Neutrophil (primary cell): Measurements from ENCODE around the gene DNAJC15.
"Not testable (repeated sequence)": the region's sequence is repeated elsewhere in the genome, so short reads cannot be mapped to it uniquely, and the experiment has no call there.

Experiments used
- H3K27ac ChIP-seq: fragments of 200-600 bp; sonication (generic); 2 replicates; pipeline ENCODE4 v1.5.1; 2016; ENCODE audit warnings: mild to moderate bottlenecking, moderate library complexity
- H3K27me3 ChIP-seq: fragments of 200-600 bp; sonication (generic); 2 replicates; pipeline ENCODE4 v1.6.0; 2016; ENCODE audit warnings: mild to moderate bottlenecking
- H3K36me3 ChIP-seq: fragments of 200-600 bp; sonication (generic); 2 replicates; pipeline ENCODE4 v1.5.1; 2017
- H3K4me1 ChIP-seq, 2 experiments: fragments of 200-600 bp in 1 of 2; sonication (generic) in 1 of 2; 1 replicate in 1 of 2; 2 replicates in 1 of 2; pipeline versions ENCODE4 v1.5.1 to v1.6.1; 2013 to 2016; ENCODE audit warnings: low read depth in 1 of 2, low read length in 1 of 2, mild to moderate bottlenecking in 1 of 2, moderate library complexity in 1 of 2; ENCODE audit not compliant: control insufficient read depth in 1 of 2, insufficient read depth in 1 of 2
- H3K4me3 ChIP-seq, 2 experiments: fragments of 200-600 bp in 1 of 2; sonication (generic) in 1 of 2; 1 replicate in 1 of 2; 2 replicates in 1 of 2; pipeline ENCODE4 v1.5.1; 2013 to 2016; ENCODE audit warnings: low read depth in 1 of 2, low read length in 1 of 2, mild to moderate bottlenecking in 1 of 2, moderate library complexity in 1 of 2
- H3K9me3 ChIP-seq: fragments of 200-600 bp; sonication (generic); 2 replicates; pipeline ENCODE4 v1.5.1; 2016
- TF ChIP-seq, protein P1 (sequence below): fragments of 200-600 bp; sonication (generic); IDR thresholded peaks from 2 replicates; pipeline ENCODE4 v1.5.1; 2016; ENCODE audit warnings: antibody characterized with exemption

DNAJC15 gene

DNA sequence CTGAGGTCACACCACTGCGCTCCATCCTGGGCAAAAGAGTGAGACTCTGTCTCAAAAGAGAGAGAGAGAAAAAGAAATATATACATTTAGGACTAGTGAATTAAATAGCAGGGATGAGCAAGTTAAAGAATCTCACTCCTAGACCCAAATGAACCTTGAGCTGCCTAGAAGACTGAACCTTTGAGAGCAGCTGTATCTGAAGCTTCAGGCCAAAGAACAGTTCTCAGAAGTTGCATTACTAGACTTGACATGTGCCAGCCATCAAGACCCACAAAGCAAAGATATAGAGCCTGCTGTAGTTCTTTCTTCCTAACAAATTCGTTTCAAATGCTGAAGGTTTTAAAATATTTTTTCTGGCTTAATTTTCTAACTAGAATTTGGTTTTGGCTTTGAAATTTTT, 16.6 kb downstream of the DNAJC15 start:
- TF ChIP-seq, protein P1, sequence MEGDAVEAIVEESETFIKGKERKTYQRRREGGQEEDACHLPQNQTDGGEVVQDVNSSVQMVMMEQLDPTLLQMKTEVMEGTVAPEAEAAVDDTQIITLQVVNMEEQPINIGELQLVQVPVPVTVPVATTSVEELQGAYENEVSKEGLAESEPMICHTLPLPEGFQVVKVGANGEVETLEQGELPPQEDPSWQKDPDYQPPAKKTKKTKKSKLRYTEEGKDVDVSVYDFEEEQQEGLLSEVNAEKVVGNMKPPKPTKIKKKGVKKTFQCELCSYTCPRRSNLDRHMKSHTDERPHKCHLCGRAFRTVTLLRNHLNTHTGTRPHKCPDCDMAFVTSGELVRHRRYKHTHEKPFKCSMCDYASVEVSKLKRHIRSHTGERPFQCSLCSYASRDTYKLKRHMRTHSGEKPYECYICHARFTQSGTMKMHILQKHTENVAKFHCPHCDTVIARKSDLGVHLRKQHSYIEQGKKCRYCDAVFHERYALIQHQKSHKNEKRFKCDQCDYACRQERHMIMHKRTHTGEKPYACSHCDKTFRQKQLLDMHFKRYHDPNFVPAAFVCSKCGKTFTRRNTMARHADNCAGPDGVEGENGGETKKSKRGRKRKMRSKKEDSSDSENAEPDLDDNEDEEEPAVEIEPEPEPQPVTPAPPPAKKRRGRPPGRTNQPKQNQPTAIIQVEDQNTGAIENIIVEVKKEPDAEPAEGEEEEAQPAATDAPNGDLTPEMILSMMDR = no peak
- Histone ChIP-seq H3K36me3 (no peaks in the 10 kb centered on the region), H3K27me3 (no peaks in the 10 kb centered on the region), H3K4me1 (no peaks in the 10 kb centered on the region), H3K4me3 (no peak overlapping the region), H3K27ac (no peak overlapping the region), H3K9me3 (no peaks in the 10 kb centered on the region)

DNA sequence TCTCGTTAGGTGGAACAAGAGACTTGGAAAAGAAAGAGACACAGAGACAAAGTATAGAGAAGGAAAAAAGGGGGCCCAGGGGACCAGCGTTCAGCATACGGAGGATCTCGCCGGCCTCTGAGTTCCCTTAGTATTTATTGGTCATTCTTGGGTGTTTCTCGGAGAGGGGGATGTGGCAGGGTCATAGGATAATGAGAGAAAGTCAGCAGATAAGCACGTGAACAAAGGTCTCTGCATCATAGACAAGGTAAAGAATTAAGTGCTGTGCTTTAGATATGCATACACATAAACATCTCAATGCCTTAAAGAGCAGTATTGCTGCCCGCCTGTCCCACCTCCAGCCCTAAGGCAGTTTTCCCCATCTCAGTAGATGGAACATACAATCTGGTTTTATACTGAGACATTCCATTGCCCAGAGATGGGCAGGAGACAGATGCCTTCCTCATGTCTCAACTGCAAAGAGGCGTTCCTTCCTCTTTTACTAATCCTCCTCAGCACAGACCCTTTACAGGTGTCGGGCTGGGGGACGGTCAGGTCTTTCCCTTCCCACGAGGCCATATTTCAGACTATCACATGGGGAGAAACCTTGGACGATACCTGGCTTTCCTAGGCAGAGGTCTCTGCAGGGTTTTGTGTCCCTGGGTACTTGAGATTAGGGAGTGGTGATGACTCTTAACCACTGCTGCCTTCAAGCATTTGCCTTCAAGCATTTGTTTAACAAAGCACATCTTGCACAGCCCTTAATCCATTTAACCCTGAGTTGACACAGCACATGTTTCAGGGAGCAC, 17.4 kb downstream of the DNAJC15 start:
- not testable (repeated sequence) for H3K36me3 ChIP-seq, H3K27ac ChIP-seq, H3K27me3 ChIP-seq, H3K4me1 ChIP-seq, H3K9me3 ChIP-seq, H3K4me3 ChIP-seq

DNA sequence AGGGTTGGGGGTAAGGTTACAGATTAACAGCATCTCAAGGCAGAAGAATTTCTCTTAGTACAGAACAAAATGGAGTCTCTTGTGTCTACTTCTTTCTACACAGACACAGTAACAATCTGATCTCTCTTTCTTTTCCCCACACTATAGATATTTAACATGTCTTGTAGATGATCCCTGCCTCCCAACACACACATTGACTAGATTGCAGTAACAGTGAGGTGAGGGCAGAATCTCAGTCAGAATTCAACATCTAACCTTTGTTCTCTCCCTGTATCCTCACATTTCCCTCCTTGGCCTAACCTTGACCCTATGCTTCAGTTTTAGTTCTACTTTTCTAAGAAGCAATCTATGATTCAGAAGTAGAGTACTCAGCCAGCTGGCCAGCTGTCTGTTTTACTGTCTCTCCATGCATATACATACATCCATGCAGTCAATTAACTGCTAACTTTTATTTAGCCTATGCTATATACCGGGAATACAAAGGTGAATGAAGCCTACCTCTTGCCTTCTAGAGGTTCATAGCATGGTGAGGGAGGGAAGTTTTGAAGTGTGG, 18.1 kb downstream of the DNAJC15 start:
- no peaks in the 10 kb centered on the region for H3K36me3 ChIP-seq
- H3K4me3 ChIP-seq = no peak overlapping the region
- H3K4me1 ChIP-seq = no peaks in the 10 kb centered on the region
- TF ChIP-seq, protein P1 = no peak
- H3K27ac ChIP-seq = no peak overlapping the region
- no peaks in the 10 kb centered on the region for H3K9me3 ChIP-seq
- H3K27me3 ChIP-seq = no peaks in the 10 kb centered on the region

DNA sequence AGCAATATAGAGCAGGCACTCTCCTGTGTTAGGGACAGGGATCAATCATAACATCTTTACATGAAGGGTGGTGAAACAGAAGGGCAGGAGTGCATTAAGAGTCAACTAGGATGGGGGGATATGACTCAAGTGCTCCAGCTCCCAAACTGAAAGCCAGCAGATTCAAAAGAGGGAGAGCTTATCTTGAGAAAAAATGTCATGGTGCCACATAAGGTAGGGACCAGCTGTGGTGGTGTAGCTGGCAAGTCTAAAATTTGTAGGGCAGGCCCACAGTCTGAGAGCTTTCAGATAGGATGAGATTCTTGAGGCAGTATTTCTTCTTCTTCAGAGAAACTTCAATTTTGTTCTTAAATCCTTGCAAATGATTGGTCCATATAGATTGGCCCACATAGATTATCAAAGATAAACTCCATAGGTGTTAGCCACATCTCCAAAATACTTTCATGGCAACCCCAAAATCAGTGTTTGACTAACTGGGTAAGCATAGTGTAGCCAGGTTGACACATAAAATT, 19.1 kb downstream of the DNAJC15 start:
- no peaks in the 10 kb centered on the region for H3K4me1 ChIP-seq
- TF ChIP-seq, protein P1 = no peak
- no peaks in the 10 kb centered on the region for H3K27me3 ChIP-seq
- H3K9me3 ChIP-seq = no peaks in the 10 kb centered on the region
- H3K36me3 ChIP-seq = no peaks in the 10 kb centered on the region
- no peak overlapping the region for H3K27ac ChIP-seq
- no peak overlapping the region for H3K4me3 ChIP-seq

DNA sequence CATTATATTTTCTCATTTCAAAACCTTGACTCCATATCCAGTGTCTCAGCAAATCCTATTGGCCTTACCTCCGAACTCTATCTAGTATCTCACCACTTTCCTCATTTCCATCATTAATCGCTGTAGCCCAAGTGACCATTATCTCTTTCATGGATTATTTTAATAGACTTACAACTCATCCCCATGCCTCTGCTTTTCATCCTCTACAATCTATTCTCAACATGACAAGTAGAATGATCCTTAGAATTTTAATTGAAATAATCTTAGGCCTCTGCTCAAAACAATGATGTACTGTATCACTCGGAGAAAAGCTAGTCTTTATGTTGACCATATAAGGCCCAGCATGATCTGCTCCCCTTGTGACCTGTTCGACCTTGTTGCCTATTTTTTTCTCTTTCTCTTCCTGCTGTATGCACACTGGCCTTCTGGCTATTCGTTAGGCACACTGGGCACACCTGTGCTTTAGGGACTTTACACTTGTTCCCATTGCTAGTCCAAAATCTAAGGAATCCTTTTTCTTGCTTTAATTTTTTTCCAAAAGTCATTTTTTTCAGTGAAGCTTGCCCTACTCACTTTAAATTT, 21.4 kb downstream of the DNAJC15 start:
- H3K36me3 ChIP-seq = no peaks in the 10 kb centered on the region
- no peak overlapping the region for H3K4me3 ChIP-seq
- TF ChIP-seq, protein P1 = no peak
- no peaks in the 10 kb centered on the region for H3K4me1 ChIP-seq
- H3K9me3 ChIP-seq = no peaks in the 10 kb centered on the region
- no peaks in the 10 kb centered on the region for H3K27me3 ChIP-seq
- no peak overlapping the region for H3K27ac ChIP-seq

DNA sequence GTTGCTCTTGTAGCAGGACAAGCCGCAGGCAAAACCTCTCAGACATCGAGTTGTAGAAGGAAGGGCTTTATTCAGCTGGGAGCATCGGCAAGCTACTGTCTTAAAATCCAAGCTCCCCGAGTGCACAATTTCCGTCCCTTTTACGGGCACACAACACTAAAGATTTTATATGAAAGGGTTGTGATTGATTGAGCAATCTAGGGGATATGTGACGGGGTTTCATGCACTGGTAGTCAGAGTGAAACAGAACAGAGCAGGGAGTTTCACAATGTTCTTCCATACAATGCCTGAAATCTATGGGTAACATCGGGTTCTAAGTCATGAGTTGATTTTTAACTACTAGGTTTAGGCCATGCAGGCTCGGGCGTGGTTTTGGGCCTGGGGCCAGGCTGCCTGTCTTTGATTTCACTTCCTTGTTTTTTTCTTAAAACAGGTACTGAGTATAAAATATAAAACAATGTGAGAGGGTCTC, 22.0 kb downstream of the DNAJC15 start:
- H3K9me3 ChIP-seq, H3K4me3 ChIP-seq, H3K36me3 ChIP-seq, H3K4me1 ChIP-seq, H3K27me3 ChIP-seq, H3K27ac ChIP-seq: not testable (repeated sequence)
